Pulmonary artery endothelial cell (primary cell): ENCODE data around the gene CHRD. TPM values are rescaled to one million over a fixed set of nuclear protein-coding genes. Genes with fewer than 3 reads are reported as not detected.

ENCODE experiments used
- DNase-seq: peaks from one replicate; pipeline ENCODE4 v3.0.0-alpha.2; 2011; ENCODE audit warnings: low read depth, low spot score
- total RNA-seq: library from RNA; depleted of rRNA; stranded (reverse); fragments of >200 nt; gene quantifications from 2 replicates; pipeline ENCODE4 v1.2.3, GENCODE V29; 2014

CHRD gene
- total RNA-seq, 1 donor from 2014 or later, result 0.20 TPM

DNA sequence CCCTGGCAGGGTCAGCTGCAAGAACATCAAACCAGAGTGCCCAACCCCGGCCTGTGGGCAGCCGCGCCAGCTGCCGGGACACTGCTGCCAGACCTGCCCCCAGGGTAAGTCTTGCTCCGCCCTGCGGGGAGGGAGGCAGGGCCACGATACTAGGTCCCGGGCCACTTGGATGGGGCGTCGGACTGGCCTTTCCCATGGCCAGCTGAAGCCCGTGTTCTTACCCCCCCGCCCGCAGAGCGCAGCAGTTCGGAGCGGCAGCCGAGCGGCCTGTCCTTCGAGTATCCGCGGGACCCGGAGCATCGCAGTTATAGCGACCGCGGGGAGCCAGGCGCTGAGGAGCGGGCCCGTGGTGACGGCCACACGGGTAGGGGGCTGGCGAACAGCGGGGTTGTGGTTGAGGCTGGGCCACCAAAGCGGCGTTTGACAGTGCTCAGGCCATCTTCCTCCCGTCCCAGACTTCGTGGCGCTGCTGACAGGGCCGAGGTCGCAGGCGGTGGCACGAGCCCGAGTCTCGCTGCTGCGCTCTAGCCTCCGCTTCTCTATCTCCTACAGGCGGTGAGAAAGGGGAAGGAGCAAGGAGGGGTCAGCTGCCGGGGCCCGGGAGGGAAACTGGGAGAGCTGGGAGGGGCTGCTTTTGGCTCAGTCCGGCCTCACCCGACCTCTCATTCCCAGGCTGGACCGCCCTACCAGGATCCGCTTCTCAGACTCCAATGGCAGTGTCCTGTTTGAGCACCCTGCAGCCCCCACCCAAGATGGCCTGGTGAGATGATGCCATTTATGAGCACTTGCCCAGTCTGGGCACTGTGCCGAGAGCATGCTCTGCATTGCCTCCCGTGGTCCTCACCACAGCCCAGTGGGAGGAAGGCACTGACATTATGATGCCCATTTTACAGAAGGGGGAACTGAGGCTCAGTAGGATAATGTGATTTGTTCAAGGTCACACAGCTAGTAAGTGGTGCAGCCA lies 1.7 kb downstream of the CHRD start:
- DNase-seq, result no peak

- DNase-seq, result no peak
These were observed 2.6 kb downstream of the CHRD start for GRCh38 chr3:184382326-184383032.

GRCh38 chr3:184383033-184383740 lies 3.3 kb downstream of the CHRD start:
- no peak for DNase-seq

DNA sequence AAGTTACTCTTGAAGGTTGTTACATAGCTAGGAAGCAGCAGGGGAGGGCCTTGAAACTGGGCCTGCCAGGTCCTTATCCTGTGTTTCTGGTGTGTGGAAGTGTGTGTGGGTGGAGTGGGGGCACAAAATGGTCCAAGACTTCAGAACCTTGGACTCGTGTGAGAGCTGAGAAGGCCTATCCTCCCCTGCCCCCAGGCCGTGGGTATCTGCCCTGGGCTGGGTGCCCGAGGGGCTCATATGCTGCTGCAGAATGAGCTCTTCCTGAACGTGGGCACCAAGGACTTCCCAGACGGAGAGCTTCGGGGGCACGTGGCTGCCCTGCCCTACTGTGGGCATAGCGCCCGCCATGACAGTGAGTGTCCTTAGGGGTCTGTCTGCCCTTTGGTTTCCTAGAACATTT lies 4.5 kb downstream of the CHRD start:
- no peak for DNase-seq

- DNase-seq, result no peak
These were observed 5.1 kb downstream of the CHRD start for GRCh38 chr3:184384856-184385422.

GRCh38 chr3:184386047-184386806 lies 6.4 kb downstream of the CHRD start:
- no peak for DNase-seq

DNA sequence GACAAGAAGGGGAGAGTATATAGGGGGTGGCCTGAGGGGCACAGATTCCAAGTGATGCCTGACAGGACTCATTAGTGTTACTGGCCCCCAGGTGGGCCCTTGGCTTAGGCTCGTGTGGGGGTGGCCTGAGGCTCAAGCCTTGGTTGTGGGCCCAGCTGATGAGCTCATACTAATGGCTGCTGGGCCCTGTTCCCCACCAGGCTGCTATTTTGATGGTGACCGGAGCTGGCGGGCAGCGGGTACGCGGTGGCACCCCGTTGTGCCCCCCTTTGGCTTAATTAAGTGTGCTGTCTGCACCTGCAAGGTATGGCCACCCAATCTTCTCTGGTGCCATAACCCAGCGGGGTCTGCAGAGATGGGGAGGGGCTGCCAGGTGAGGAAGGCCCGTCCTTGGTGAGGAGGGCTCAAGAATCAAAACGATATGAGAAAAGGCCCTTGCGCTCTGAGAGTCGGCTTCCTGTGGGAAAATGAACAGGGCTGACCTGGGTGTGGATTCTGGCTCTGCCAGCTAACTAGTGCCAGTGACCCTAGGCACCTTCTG lies 7.4 kb downstream of the CHRD start:
- no peak for DNase-seq

GRCh38 chr3:184388164-184388935 lies 8.5 kb downstream of the CHRD start:
- DNase-seq, result no peak

DNA sequence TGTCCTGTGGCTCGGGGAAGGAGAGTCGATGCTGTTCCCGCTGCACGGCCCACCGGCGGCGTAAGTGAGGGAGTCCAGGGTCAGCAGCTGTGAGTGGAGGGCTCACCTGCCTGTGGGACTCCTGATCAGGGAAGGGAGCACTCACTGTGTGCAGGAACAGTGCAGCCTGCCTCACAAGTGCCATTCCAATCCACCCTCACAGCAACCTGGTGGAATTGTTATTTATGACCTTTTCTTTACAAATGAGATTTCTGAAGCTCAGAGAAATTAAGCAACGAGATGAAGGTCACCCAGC lies 9.0 kb downstream of the CHRD start:
- no peak for DNase-seq

DNA sequence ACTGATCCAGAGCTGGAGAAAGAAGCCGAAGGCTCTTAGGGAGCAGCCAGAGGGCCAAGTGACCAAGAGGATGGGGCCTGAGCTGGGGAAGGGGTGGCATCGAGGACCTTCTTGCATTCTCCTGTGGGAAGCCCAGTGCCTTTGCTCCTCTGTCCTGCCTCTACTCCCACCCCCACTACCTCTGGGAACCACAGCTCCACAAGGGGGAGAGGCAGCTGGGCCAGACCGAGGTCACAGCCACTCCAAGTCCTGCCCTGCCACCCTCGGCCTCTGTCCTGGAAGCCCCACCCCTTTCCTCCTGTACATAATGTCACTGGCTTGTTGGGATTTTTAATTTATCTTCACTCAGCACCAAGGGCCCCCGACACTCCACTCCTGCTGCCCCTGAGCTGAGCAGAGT lies 9.5 kb downstream of the CHRD start:
- no peak for DNase-seq

- DNase-seq, result no peak
These were observed 10.2 kb downstream of the CHRD start for GRCh38 chr3:184389935-184390528.

DNA sequence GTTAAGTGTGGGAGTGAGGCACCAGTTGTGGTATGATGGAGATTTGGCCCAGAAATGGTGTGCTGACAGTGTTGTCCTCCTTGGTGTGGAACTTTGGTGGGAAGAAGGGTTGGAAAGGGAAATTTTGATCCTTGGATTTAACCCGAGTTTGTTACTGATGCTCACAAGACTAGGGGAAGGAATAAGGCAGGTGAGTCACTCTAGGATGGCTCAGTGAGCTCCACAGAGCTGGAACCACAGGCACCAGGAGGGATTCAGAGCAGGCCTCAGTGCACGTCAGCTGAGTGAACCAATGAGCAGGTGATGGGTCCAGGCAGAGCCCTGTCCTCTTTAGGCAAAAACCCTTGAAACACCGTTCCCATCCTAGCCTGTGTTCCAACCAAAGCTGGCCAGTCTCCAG lies 11.4 kb downstream of the CHRD start:
- DNase-seq, result no peak

- DNase-seq, result no peak
These were observed 15.4 kb downstream of the CHRD start for GRCh38 chr3:184395320-184395660.

- DNase-seq, result no peak
These were observed 19.6 kb downstream of the CHRD start for GRCh38 chr3:184399410-184399809.

GRCh38 chr3:184405075-184406030 lies 25.5 kb downstream of the CHRD start:
- DNase-seq, result no peak

GRCh38 chr3:184409331-184409926 lies 29.6 kb downstream of the CHRD start:
- no peak for DNase-seq

GRCh38 chr3:184409946-184410500 lies 30.2 kb downstream of the CHRD start:
- no peak for DNase-seq
